ENCODE results near the gene ASPSCR1.

Gene ASPSCR1

DNA sequence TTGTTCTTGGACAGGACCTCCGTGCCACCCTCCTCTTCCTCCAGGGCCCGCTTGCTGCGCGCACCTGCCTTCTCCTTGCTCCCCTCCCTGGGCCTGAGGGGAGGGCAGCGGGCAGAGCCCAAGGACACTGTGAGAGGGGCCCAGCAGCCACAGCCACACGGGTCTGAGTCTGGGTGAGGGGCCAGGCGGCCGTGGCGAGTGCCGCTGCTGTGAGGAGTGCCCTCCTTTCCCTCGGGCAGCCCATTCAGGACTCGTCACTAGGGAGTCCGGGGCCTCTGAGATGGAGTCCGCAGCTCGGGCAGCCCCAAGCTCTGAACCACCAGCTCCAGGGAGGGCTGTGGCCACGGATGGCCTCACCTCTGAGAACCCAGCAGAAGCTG, 82.6 kb downstream of the ASPSCR1 start:
- no peak for DNase-seq (ENCODE audit: low spot score)
- no peak overlapping the region for H3K4me3 ChIP-seq
- no peak overlapping the region for H3K27ac ChIP-seq
- TF ChIP-seq, protein P1, sequence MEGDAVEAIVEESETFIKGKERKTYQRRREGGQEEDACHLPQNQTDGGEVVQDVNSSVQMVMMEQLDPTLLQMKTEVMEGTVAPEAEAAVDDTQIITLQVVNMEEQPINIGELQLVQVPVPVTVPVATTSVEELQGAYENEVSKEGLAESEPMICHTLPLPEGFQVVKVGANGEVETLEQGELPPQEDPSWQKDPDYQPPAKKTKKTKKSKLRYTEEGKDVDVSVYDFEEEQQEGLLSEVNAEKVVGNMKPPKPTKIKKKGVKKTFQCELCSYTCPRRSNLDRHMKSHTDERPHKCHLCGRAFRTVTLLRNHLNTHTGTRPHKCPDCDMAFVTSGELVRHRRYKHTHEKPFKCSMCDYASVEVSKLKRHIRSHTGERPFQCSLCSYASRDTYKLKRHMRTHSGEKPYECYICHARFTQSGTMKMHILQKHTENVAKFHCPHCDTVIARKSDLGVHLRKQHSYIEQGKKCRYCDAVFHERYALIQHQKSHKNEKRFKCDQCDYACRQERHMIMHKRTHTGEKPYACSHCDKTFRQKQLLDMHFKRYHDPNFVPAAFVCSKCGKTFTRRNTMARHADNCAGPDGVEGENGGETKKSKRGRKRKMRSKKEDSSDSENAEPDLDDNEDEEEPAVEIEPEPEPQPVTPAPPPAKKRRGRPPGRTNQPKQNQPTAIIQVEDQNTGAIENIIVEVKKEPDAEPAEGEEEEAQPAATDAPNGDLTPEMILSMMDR (IDR thresholded peaks at IDR 0.05) = no peak

DNA sequence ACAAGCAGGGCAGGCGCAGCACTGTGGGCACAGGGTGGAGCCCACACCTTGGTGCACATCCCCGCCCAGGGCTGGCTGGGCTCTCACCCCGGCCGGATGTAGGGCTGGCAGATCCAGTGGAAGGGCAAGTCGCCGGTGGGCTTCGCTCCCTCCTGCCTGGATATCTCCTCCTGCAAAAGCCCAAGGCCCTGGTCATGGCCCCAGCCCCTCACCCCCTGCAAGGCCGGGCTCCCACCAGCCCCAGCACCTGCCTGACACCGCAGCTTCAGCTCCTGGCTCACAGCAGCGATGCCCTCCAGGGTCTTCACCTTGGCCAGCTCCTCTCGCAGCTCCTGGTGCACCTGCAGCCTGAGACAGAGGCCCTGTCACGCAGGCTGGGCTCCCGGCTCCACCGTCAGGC, 83.2 kb downstream of the ASPSCR1 start:
- no peak overlapping the region for H3K4me3 ChIP-seq
- DNase-seq (ENCODE audit: low spot score) = no peak
- TF ChIP-seq, protein P1 (IDR thresholded peaks at IDR 0.05) = no peak
- H3K27ac ChIP-seq = no peak overlapping the region

DNA sequence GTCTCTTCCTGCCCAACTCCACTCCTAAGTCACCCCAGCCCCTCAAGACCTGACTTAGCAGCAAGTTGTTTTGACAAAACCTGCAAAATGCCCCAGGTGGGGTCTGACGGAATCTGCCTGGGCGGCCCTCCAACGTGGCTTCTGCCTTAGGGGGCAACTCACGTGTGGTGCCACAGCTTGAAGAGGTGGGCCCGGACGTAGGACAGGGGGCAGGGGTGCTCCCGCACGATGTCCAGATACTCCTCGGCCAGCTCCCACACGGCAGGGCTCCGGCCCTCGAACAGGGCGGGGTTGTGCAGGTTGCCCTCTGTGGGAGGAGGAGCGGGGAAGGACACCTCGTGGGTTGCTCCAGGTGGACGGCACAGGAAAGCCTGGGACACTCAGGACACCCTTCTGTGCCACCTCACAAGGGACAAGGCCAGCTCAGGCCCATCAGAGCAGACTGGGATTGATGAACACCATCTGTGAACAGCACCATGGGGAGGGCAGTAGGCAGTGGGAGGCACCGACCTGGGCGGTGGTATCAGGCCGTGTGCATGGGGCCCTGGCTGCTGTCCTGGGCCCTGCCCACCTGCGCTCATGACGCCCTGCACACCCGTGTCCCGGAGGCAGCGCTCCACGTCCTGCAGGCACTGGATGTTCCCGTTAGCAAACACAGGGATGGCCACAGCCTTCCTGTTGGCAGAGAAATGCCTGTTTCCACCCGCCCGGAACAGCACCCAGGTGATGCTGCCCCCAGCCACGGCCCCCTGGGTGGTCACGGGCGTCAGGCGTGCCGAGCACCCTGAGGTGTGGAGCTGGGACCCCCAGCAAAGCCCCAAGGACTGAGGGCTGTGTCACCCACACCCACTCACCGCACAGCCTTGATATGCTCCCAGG, 83.9 kb downstream of the ASPSCR1 start:
- Histone ChIP-seq H3K4me3 (no peak overlapping the region), H3K27ac (no peak overlapping the region)
- TF ChIP-seq, protein P1 (IDR thresholded peaks at IDR 0.05) = no peak
- DNase-seq (ENCODE audit: low spot score) = no peak

DNA sequence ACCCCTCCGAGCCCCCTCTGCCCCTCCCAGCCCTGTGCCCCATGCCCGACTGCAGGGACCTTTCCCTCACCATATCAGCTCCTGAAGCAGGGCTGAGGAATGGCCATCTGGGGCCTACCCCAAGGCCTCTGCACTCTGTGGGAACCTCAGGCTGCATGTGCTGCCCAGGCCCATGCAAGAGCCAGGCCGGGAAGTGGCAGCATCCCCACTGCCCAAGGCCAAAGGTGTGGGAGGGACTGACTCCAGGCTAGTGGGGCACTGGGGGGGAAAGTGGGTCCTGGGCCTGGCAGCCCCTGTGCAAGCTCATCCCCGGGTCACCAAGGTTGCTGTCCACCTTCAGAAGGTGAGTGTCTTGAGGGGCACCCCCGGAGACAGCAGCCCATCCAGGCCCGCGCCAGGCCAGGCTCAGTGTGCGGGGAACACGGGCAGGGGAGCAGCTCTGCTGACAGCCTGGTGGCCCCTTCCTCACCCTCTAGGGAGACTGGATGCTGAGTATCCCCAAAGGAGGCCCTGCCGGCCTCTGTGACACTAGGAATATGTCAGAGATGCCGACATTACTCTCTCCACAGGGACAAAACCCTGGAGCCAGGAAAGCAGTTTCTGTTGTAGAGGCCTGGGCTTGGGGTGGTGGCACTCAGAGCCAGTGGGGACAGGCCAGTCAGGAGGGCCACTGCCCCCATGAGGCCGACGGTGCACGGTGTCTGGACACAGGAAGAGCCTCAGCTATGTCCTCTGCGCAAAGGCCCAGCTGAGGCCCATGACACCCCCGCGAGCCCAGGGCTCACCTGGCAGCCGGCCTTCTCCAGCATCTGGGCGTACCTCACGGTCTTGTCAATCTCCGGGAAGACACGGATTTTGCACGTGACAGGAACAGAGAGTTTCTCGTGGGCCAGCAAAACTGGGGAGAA, 84.9 kb downstream of the ASPSCR1 start:
- Histone ChIP-seq H3K4me3 (no peak overlapping the region), H3K27ac (no peak overlapping the region)
- no peak for DNase-seq (ENCODE audit: low spot score)
- TF ChIP-seq, protein P1 (IDR thresholded peaks at IDR 0.05) = no peak

DNA sequence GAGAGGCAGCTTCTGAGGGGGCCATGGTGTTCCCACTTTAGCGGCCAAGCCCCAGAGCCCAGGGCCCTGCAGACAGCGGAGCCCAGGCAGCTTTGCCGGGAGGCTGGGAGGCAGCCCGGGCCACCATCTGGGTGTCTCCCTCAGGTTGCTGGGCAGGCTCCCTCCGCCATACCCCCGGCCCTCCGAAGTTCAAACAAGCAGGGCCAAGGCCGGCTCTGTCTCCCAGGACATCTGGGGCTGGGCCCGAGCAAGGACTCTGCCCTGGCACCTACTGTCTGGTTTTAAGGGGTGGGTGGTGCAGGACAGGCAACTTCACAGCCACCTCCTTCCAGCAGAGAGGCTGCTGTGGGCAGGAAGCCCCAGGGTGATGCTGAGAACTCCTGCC, 85.5 kb downstream of the ASPSCR1 start:
- Histone ChIP-seq H3K27ac (no peak overlapping the region), H3K4me3 (no peak overlapping the region)
- no peak for DNase-seq (ENCODE audit: low spot score)
- TF ChIP-seq, protein P1 (IDR thresholded peaks at IDR 0.05) = no peak

DNA sequence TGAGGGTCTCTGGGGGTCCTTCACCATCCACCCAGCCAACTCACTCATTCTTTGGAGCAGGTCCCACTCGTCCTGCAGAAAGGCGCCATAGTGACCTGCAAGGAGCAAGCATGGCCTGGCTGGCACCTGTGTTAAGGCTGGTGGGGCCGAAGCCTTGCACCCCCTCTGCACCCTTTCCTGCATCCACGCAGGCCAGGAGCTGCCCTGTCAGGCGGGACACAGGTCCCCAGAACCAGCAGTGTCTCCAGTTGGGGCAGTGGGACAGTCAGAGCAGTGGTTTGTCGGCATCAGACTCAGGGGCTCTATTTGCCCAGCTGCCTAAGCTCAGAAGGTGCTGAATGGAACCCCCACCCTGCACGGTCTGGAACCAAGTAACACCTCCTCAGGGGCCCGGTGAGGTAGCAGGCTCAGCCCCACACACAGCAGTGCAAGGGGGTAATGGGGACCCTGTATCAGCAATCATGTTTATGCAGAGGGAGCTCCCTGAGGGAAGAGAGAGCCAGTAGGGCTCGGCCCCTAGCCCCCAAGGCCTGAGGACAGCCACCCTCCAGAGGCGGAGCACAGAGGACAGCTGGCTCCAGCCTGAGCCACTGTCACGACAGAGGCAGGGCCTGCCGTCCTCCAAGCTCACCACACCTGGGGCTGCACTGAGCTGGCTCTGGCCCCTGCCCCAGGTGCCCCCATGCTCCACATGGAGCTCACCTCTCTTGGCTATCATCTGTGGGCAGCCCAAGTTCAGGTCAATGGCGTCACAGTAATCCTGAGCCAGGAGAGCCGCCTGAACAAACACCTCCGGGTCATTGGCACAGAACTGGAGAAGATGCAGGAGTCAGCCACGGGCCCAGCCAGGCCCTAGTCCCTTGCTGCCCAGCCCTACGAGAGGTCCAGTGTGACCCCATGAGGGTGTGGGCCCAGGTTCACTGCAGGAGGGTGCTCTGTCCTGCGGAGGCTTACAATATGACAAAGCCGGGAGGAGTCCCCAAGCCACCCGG, 86.3 kb downstream of the ASPSCR1 start:
- TF ChIP-seq, protein P1 (IDR thresholded peaks at IDR 0.05) = no peak
- no peak for DNase-seq (ENCODE audit: low spot score)
- H3K4me3 ChIP-seq = peak overlapping the region; percentile 87
- H3K27ac ChIP-seq = no peak overlapping the region
